K562 (cell line): ENCODE data around the gene CFD. TPM values are rescaled to one million over a fixed set of nuclear protein-coding genes. Genes with fewer than 3 reads are reported as not detected.

Source experiments
- ATAC-seq: fragments of 200-7000 bp; cut with Tn5 transposase; 3 replicates; pipeline ENCODE4 v1.9.1; 2020; ENCODE audit warnings: moderate library complexity
- BruUV-seq: library from RNA; stranded (reverse); fragments of 400-500 nt; replicated peaks from 2 replicates; lab custom pipeline; 2021; lab: Mats Ljungman, UMichigan
- CTCF ChIA-PET: fragments of 300-600 bp; formaldehyde crosslinking; extraction: SDS; loops from one replicate; lab custom pipeline; 2021; ENCODE audit warnings: low intra/inter-chr PET ratio; lab: Yijun Ruan, JAX
- POLR2A ChIA-PET: fragments of 300-600, 350-650 bp; sonication (Branson Sonifier 250); formaldehyde crosslinking; extraction: SDS; loops from one replicate; lab custom pipeline; 2021; ENCODE audit warnings: antibody characterized with exemption, inconsistent platforms; lab: Yijun Ruan, JAX
- DNase-seq, 4 experiments: peaks; one replicate each; pipeline versions ENCODE4 v3.0.0 to v3.0.0-alpha.2; 2011 to 2018; ENCODE audit warnings: low spot score in 3 of 4, mixed read lengths in 3 of 4; ENCODE audit errors: extremely low read depth in 1 of 4
- FAIRE-seq: peaks from 2 replicates; lab custom pipeline; 2011; peaks lifted over from hg19 to GRCh38; lab: Jason Lieb, UNC
- H2AFZ ChIP-seq: 2 replicates; pipeline ENCODE4 v1.6.0; 2011; ENCODE audit warnings: low read depth, low read length, control low read depth, inconsistent platforms
- H3K27ac ChIP-seq: fragments of 200-600 bp; 3 replicates; pipeline ENCODE4 v1.8.0; 2011; ENCODE audit warnings: low read depth, mild to moderate bottlenecking, control low read depth, inconsistent platforms, low read length, moderate library complexity, mixed read lengths; ENCODE audit errors: extremely low read depth
- H3K27me3 ChIP-seq, 2 experiments: fragments of 300-600 bp in 1 of 2; 2 replicates in 1 of 2; 3 replicates in 1 of 2; pipeline versions ENCODE4 v1.6.0 to v1.8.0; 2011; ENCODE audit warnings: inconsistent platforms in 2 of 2, low read length in 2 of 2, mild to moderate bottlenecking in 1 of 2, mixed read lengths in 1 of 2, moderate library complexity in 1 of 2; ENCODE audit not compliant: control insufficient read depth in 2 of 2, insufficient read depth in 2 of 2
- H3K36me3 ChIP-seq: fragments of 300-600 bp; 3 replicates; pipeline ENCODE4 v1.8.0; 2011; ENCODE audit warnings: mild to moderate bottlenecking, low read length, inconsistent platforms; ENCODE audit not compliant: control insufficient read depth, insufficient read depth
- H3K4me1 ChIP-seq, 2 experiments: fragments of 200-600 bp in 1 of 2; replicated peaks in 1 of 2; 2 replicates in 1 of 2; 3 replicates in 1 of 2; pipeline versions ENCODE4 v1.5.1 to v1.8.0; 2011; ENCODE audit warnings: inconsistent platforms in 2 of 2, low read length in 2 of 2, mild to moderate bottlenecking in 1 of 2, mixed read lengths in 1 of 2, moderate library complexity in 1 of 2; ENCODE audit not compliant: control insufficient read depth in 2 of 2, insufficient read depth in 2 of 2
- H3K4me2 ChIP-seq: 2 replicates; pipeline ENCODE4 v1.6.1; 2011; ENCODE audit warnings: low read length, control low read depth, inconsistent platforms, mixed read lengths; ENCODE audit not compliant: insufficient read depth
- H3K4me3 ChIP-seq: fragments of 200-600 bp; sonication (generic), shearing (Covaris generic); 2 replicates; pipeline ENCODE4 v1.5.1; 2016; ENCODE audit warnings: control low read depth, inconsistent platforms
- H3K79me2 ChIP-seq: fragments of 200-600 bp; 3 replicates; pipeline ENCODE4 v1.8.0; 2011; ENCODE audit warnings: low read length, inconsistent platforms; ENCODE audit not compliant: control insufficient read depth, insufficient read depth
- H3K9ac ChIP-seq, 2 experiments: 2 replicates each; pipeline versions ENCODE4 v1.6.0 to v1.6.1; 2011; ENCODE audit warnings: low read depth in 2 of 2, low read length in 2 of 2, control low read depth in 1 of 2, inconsistent platforms in 1 of 2, mild to moderate bottlenecking in 1 of 2, mixed read lengths in 1 of 2; ENCODE audit not compliant: insufficient read depth in 1 of 2
- H3K9me1 ChIP-seq: one replicate; pipeline ENCODE4 v1.6.0; 2011; ENCODE audit warnings: inconsistent platforms, mild to moderate bottlenecking, low read length, moderate library complexity; ENCODE audit not compliant: control insufficient read depth, insufficient read depth
- H3K9me3 ChIP-seq: replicated peaks from 2 replicates; pipeline ENCODE4 v1.5.1; 2011; ENCODE audit warnings: low read depth, low read length, inconsistent platforms; ENCODE audit not compliant: control insufficient read depth, insufficient read depth
- H4K20me1 ChIP-seq: replicated peaks from 2 replicates; pipeline ENCODE4 v1.6.1; 2011; ENCODE audit warnings: low read length, inconsistent platforms, mixed read lengths; ENCODE audit not compliant: control insufficient read depth, insufficient read depth
- ARHGAP35 ChIP-seq: fragments of 450-650 bp; IDR thresholded peaks from 2 replicates; pipeline ENCODE4 v1.6.1; 2018; ENCODE audit not compliant: partially characterized antibody
- CREM ChIP-seq: IDR thresholded peaks from 2 replicates; pipeline ENCODE4 v1.6.1; 2014; ENCODE audit warnings: antibody characterized with exemption, low read depth
- DACH1 ChIP-seq: fragments of 450-650 bp; IDR thresholded peaks from 2 replicates; pipeline ENCODE4 v1.6.1; 2018; ENCODE audit not compliant: partially characterized antibody
- EP400 ChIP-seq: fragments of 450-650 bp; IDR thresholded peaks from 2 replicates; pipeline ENCODE4 v1.6.1; 2017; ENCODE audit warnings: antibody characterized with exemption, mild to moderate bottlenecking, moderate library complexity
- MLLT1 ChIP-seq, 2 experiments: fragments of 450-650 bp; IDR thresholded peaks; 2 replicates each; pipeline ENCODE4 v1.6.1; 2016
- MNT ChIP-seq, 2 experiments: fragments of 450-650 bp; conservative IDR thresholded peaks; 2 replicates each; pipeline ENCODE4 v1.6.1; 2017; ENCODE audit warnings: mild to moderate bottlenecking in 2 of 2, moderate library complexity in 2 of 2
- NFRKB ChIP-seq: fragments of 450-650 bp; IDR thresholded peaks from 2 replicates; pipeline ENCODE4 v1.6.1; 2016; ENCODE audit warnings: low read depth
- NKRF ChIP-seq: fragments of 450-650 bp; IDR thresholded peaks from 2 replicates; pipeline ENCODE4 v1.6.1; 2016; ENCODE audit warnings: borderline replicate concordance
- RBFOX2 ChIP-seq: fragments of 200-400 bp; formaldehyde crosslinking; IDR thresholded peaks from 2 replicates; pipeline ENCODE4 v1.6.1; 2017; ENCODE audit warnings: low read depth, mild to moderate bottlenecking, low read length, moderate library complexity
- TEAD4 ChIP-seq, 2 experiments: sonication (generic) in 1 of 2; formaldehyde crosslinking in 1 of 2; IDR thresholded peaks; 2 replicates each; pipeline versions ENCODE4 v1.6.1 to v1.8.0; 2012 to 2022; ENCODE audit warnings: borderline replicate concordance in 1 of 2, inconsistent platforms in 1 of 2, low read length in 1 of 2, mild to moderate bottlenecking in 1 of 2, missing genetic modification reagents in 1 of 2
- ZBTB7A ChIP-seq: IDR thresholded peaks from 2 replicates; pipeline ENCODE4 v1.6.1; 2011; ENCODE audit warnings: low read depth, mild to moderate bottlenecking, low read length, moderate library complexity, borderline replicate concordance; ENCODE audit not compliant: control insufficient read depth
- ZFP30 ChIP-seq: fragments of 250-450 bp; sonication (Bioruptor Pico); IDR thresholded peaks from 2 replicates; pipeline ENCODE4 v1.8.0; 2022; ENCODE audit warnings: moderate library complexity, mild to moderate bottlenecking, inconsistent platforms, borderline replicate concordance
- ZNF740 ChIP-seq, 3 experiments: fragments of 200-800 bp in 1 of 3; sonication (Bioruptor generic) in 1 of 3; sonication (generic) in 1 of 3; formaldehyde crosslinking in 1 of 3; IDR thresholded peaks; 2 replicates each; pipeline versions ENCODE4 v1.6.1 to v1.8.0; 2016 to 2022; ENCODE audit warnings: mild to moderate bottlenecking in 2 of 3, missing compliant biosample characterization in 2 of 3, missing genetic modification characterization in 2 of 3, missing genetic modification reagents in 1 of 3
- WGBS: fragments of 100-300 bp; shearing (Covaris generic); methylation state at CpG from one replicate; pipeline ENCODE4 v1.1.6; 2016; ENCODE audit warnings: low coverage, mixed read lengths; ENCODE audit not compliant: insufficient coverage; ENCODE audit errors: missing lambda C conversion rate; 5-methylcytosine and 5-hydroxymethylcytosine counted together
- in situ Hi-C: fragments of 300-500 bp; cut with MboI; formaldehyde crosslinking; loops from 4 replicates; pipeline ENCODE4 v1.15.0; 2018; ENCODE audit warnings: inconsistent platforms, mixed read lengths
- intact Hi-C: fragments of 100-400 bp; cut with micrococcal nuclease; formaldehyde crosslinking; loops from 2 replicates; pipeline ENCODE4 v1.14.2; 2022
- polyA plus RNA-seq, 8 experiments: library from polyadenylated mRNA; depleted of rRNA in 4 of 8; stranded (reverse) in 5 of 8; unstranded in 3 of 8; fragments of >200 nt; fragmentation: Nextera tagmentation in 2 of 8; fragmentation: Illumina TruSeq in 1 of 8; extraction: Ambion mirVana in 2 of 8; extraction: Trizol in 1 of 8; gene quantifications; 2 replicates each; pipeline versions ENCODE4 v1.2.1 to v1.2.3, GENCODE V29; 2011 to 2014; ENCODE audit warnings: inconsistent platforms in 1 of 8, missing spikeins in 1 of 8
- total RNA-seq, 7 experiments: library from RNA; depleted of rRNA in 6 of 7; stranded (reverse); fragments of >200 nt in 6 of 7; fragmentation: Illumina TruSeq in 2 of 7; extraction: Trizol in 2 of 7; gene quantifications; 2 replicates each; pipeline versions ENCODE4 v1.2.1 to v1.2.3, GENCODE V29; 2011 to 2021; ENCODE audit warnings: low replicate concordance in 1 of 7

Gene CFD
- total and polyA plus RNA-seq, 9 of the 15 experiments (the other 6 are each of a cell fraction or from before 2014, with no cell fraction given), result 0.52 to 59.4 (median 7.6) TPM

GRCh38 chr19:912181-913079, 53.0 kb downstream of the CFD start:
- FAIRE-seq (no peak), DNase-seq (peak; percentile 69 to 79 (median 72)), ATAC-seq (no peak)
- Histone ChIP-seq H3K36me3 (peaks cover 17% of the 10 kb centered on the region; the same call in 2 of the 3 replicates), H2AFZ (peak overlapping the region; percentile 72; the same call in 1 of the 2 replicates), H3K9me3 (no peaks in the 10 kb centered on the region), H3K9me1 (no peaks in the 10 kb centered on the region), H3K4me3 (peak overlapping the region; percentile 96), H3K9ac (peak overlapping the region; percentile 73 to 89; a peak in 3 of 4 replicates), H3K79me2 (peaks cover 70% of the 10 kb centered on the region), H3K27ac (peak overlapping the region; percentile 91), H3K27me3 (no peaks in the 10 kb centered on the region), H3K4me1 (peaks cover 17 to 72% of the 10 kb centered on the region in 2 experiments), H4K20me1 (0 out of 2 replicates have a peak, but pooled peaks cover 4% of the 10 kb centered on the region), H3K4me2 (peak overlapping the region; percentile 77; the same call in 1 of the 2 replicates)
- intact Hi-C loops (no loop called here), in situ Hi-C loops (no loop called here)
- WGBS, result 0% methylated on average over 6 of the region's 69 CpGs
- POLR2A ChIA-PET, result no interaction called here
- CTCF ChIA-PET, result no interaction called here
- BruUV-seq, result no TSS peak
- no peak for TF ChIP-seq CREM
- peak; percentile 53 for TF ChIP-seq RBFOX2
- TF ChIP-seq NKRF, result peak; percentile 60
- TF ChIP-seq MNT (conservative IDR thresholded peaks at IDR 0.05), result peak in 1 of 2 experiments; percentile 58; a peak in 2 of 4 replicates
- peak in 1 of 2 experiments; percentile 32; a peak in 1 of 4 replicates for TF ChIP-seq MLLT1 (IDR thresholded peaks at IDR 0.05)
- TF ChIP-seq TEAD4 (IDR thresholded peaks at IDR 0.05; ENCODE audit: low read length), result no peak
- TF ChIP-seq TEAD4 (CRISPR knock-in tag; IDR thresholded peaks at IDR 0.05; ENCODE audit: borderline replicate concordance), result no peak
- TF ChIP-seq ARHGAP35, result no peak
- peak; percentile 92 for TF ChIP-seq ZNF740 (CRISPR knock-in tag; IDR thresholded peaks at IDR 0.05)
- TF ChIP-seq ZNF740 (tag; IDR thresholded peaks at IDR 0.05), result peak in 1 of 2 experiments; percentile 90; a peak in 2 of 4 replicates
- peak; percentile 83 for TF ChIP-seq ZBTB7A
- TF ChIP-seq ZFP30, result no peak
- no peak for TF ChIP-seq DACH1
- peak; percentile 29; the same call in 1 of the 2 replicates for TF ChIP-seq NFRKB
- TF ChIP-seq EP400, result peak; percentile 59; the same call in 1 of the 2 replicates
